ENCODE measurements around the gene KIF21A. TPM values are rescaled to one million over a fixed set of nuclear protein-coding genes. Genes with fewer than 3 reads are reported as not detected.

KIF21A gene
- total and polyA plus RNA-seq, 2 donors (not counting 3 experiments of a cell fraction or from before 2014, with no cell fraction given) = 1.8 to 10.1 TPM

GRCh38 chr12:39341179-39341578, 101.7 kb downstream of the KIF21A start:
- Histone ChIP-seq H3K9me1 (replicated peaks; ENCODE audit: control insufficient read depth, extremely low read depth, insufficient read depth, low read length) (no peaks in the 10 kb centered on the region), H3K79me2 (ENCODE audit: control insufficient read depth, insufficient read depth, low read length) (no peaks in the 10 kb centered on the region), H3K9ac (replicated peaks; ENCODE audit: extremely low read depth, insufficient read depth, low read length) (no peak overlapping the region), H2AFZ (ENCODE audit: low read depth, low read length) (no peak overlapping the region), H3K4me2 (ENCODE audit: insufficient read depth, low read length) (no peak overlapping the region), H3K9me3 (replicated peaks; ENCODE audit: control insufficient read depth, insufficient read depth, low read length) (no peaks in the 10 kb centered on the region), H3K4me3 (replicated peaks in 1 of 3; ENCODE audit: insufficient read depth in 1 of 3, low read depth in 1 of 3, low read length in 3 of 3) (no peak overlapping the region), H3K4me1 (ENCODE audit: control insufficient read depth, extremely low read depth, insufficient read depth, low read length) (no peaks in the 10 kb centered on the region), H4K20me1 (replicated peaks; ENCODE audit: control insufficient read depth, extremely low read depth, insufficient read depth, low read length) (no peaks in the 10 kb centered on the region), H3K27ac (ENCODE audit: insufficient read depth, low read depth, low read length) (no peak overlapping the region), H3K27me3 (ENCODE audit: control insufficient read depth in 2 of 2, insufficient read depth in 2 of 2, low read length in 2 of 2) (no peaks in the 10 kb centered on the region), H3K36me3 (ENCODE audit: control insufficient read depth in 2 of 2, extremely low read depth in 1 of 2, insufficient read depth in 2 of 2, low read length in 2 of 2) (no peaks in the 10 kb centered on the region)
- TF ChIP-seq FOS (IDR thresholded peaks at IDR 0.05; ENCODE audit: borderline replicate concordance, insufficient read depth, low read length) (no peak), CTCF (IDR thresholded peaks at IDR 0.05; ENCODE audit: extremely low read depth in 1 of 2, insufficient read depth in 1 of 2, low read depth in 1 of 2, low read length in 2 of 2) (no peak), MYC (IDR thresholded peaks at IDR 0.05; ENCODE audit: low read depth, low read length) (no peak), POLR2A (IDR thresholded peaks at IDR 0.05; ENCODE audit: low read depth, low read length) (no peak), JUN (IDR thresholded peaks at IDR 0.05; ENCODE audit: borderline replicate concordance, insufficient read depth, insufficient read length, low read depth) (no peak), MAX (IDR thresholded peaks at IDR 0.05; ENCODE audit: insufficient read depth, insufficient read length) (no peak), POLR2AphosphoS5 (IDR thresholded peaks at IDR 0.05; ENCODE audit: insufficient read depth, low read depth, low read length) (no peak), GATA2 (IDR thresholded peaks at IDR 0.05; ENCODE audit: insufficient read depth, insufficient read length, low read depth, low read length) (no peak), EZH2 (IDR thresholded peaks at IDR 0.05; ENCODE audit: borderline replicate concordance, low read depth, low read length, severe bottlenecking) (no peak)
- BruUV-seq (replicated peaks) = no TSS peak
- dilution Hi-C loops (cut with MboI; ENCODE audit: extremely low pct_ligation_motif_present, low sequenced_read_pairs) (no loop called here), intact Hi-C loops (cut with micrococcal nuclease) (no loop called here)
- DNase-seq (ENCODE audit: low read depth, low spot score) (no peak), FAIRE-seq (no peak)
- ChIA-PET CTCF (interaction anchor here (1.1 to 1.3 kb wide), 3 partner anchors 8 to 32 kb away, joined by 3 to 6 read pairs (median 4); no protein-coding TSS in a partner anchor), POLR2A (no interaction called here)

Data from endothelial cell of umbilical vein (primary cell).